ENCODE data around the gene CFAP20. TPM values are rescaled to one million over a fixed set of nuclear protein-coding genes. Genes with fewer than 3 reads are reported as not detected.

CFAP20 gene
- total and polyA plus RNA-seq, 2 experiments from 2014 or later = 61.1 to 81.7 TPM

GRCh38 chr16:58126451-58126961 lies 2.7 kb downstream of the CFAP20 start (continued):
- TF ChIP-seq, protein P1, sequence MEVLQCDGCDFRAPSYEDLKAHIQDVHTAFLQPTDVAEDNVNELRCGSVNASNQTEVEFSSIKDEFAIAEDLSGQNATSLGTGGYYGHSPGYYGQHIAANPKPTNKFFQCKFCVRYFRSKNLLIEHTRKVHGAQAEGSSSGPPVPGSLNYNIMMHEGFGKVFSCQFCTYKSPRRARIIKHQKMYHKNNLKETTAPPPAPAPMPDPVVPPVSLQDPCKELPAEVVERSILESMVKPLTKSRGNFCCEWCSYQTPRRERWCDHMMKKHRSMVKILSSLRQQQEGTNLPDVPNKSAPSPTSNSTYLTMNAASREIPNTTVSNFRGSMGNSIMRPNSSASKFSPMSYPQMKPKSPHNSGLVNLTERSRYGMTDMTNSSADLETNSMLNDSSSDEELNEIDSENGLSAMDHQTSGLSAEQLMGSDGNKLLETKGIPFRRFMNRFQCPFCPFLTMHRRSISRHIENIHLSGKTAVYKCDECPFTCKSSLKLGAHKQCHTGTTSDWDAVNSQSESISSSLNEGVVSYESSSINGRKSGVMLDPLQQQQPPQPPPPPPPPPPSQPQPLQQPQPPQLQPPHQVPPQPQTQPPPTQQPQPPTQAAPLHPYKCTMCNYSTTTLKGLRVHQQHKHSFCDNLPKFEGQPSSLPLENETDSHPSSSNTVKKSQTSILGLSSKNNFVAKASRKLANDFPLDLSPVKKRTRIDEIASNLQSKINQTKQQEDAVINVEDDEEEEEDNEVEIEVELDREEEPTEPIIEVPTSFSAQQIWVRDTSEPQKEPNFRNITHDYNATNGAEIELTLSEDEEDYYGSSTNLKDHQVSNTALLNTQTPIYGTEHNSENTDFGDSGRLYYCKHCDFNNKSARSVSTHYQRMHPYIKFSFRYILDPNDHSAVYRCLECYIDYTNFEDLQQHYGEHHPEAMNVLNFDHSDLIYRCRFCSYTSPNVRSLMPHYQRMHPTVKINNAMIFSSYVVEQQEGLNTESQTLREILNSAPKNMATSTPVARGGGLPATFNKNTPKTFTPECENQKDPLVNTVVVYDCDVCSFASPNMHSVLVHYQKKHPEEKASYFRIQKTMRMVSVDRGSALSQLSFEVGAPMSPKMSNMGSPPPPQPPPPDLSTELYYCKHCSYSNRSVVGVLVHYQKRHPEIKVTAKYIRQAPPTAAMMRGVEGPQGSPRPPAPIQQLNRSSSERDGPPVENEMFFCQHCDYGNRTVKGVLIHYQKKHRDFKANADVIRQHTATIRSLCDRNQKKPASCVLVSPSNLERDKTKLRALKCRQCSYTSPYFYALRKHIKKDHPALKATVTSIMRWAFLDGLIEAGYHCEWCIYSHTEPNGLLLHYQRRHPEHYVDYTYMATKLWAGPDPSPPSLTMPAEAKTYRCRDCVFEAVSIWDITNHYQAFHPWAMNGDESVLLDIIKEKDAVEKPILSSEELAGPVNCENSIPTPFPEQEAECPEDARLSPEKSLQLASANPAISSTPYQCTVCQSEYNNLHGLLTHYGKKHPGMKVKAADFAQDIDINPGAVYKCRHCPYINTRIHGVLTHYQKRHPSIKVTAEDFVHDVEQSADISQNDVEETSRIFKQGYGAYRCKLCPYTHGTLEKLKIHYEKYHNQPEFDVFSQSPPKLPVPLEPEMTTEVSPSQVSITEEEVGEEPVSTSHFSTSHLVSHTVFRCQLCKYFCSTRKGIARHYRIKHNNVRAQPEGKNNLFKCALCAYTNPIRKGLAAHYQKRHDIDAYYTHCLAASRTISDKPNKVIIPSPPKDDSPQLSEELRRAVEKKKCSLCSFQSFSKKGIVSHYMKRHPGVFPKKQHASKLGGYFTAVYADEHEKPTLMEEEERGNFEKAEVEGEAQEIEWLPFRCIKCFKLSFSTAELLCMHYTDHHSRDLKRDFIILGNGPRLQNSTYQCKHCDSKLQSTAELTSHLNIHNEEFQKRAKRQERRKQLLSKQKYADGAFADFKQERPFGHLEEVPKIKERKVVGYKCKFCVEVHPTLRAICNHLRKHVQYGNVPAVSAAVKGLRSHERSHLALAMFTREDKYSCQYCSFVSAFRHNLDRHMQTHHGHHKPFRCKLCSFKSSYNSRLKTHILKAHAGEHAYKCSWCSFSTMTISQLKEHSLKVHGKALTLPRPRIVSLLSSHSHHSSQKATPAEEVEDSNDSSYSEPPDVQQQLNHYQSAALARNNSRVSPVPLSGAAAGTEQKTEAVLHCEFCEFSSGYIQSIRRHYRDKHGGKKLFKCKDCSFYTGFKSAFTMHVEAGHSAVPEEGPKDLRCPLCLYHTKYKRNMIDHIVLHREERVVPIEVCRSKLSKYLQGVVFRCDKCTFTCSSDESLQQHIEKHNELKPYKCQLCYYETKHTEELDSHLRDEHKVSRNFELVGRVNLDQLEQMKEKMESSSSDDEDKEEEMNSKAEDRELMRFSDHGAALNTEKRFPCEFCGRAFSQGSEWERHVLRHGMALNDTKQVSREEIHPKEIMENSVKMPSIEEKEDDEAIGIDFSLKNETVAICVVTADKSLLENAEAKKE (CRISPR knock-in tag; IDR thresholded peaks at IDR 0.05) = no peak
- TF ChIP-seq CREB1 (CRISPR knock-in tag; IDR thresholded peaks at IDR 0.05; ENCODE audit: low read depth) (no peak), ZNF114 (CRISPR knock-in tag; IDR thresholded peaks at IDR 0.05) (no peak), ZNF331 (CRISPR knock-in tag; IDR thresholded peaks at IDR 0.05; ENCODE audit: low read depth) (no peak), JUNB (IDR thresholded peaks at IDR 0.05; ENCODE audit: unreplicated experiment) (no peak), EZH2phosphoT487 (IDR thresholded peaks at IDR 0.05; ENCODE audit: unreplicated experiment) (no peak)
- TF ChIP-seq, protein P2, sequence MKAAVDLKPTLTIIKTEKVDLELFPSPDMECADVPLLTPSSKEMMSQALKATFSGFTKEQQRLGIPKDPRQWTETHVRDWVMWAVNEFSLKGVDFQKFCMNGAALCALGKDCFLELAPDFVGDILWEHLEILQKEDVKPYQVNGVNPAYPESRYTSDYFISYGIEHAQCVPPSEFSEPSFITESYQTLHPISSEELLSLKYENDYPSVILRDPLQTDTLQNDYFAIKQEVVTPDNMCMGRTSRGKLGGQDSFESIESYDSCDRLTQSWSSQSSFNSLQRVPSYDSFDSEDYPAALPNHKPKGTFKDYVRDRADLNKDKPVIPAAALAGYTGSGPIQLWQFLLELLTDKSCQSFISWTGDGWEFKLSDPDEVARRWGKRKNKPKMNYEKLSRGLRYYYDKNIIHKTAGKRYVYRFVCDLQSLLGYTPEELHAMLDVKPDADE (IDR thresholded peaks at IDR 0.05) = no peak

GRCh38 chr16:58125781-58126335 lies 3.3 kb downstream of the CFAP20 start:
- no peak overlapping the region for H2AFZ ChIP-seq
- ATAC-seq = no peak
- no peaks in the 10 kb centered on the region for H3K36me3 ChIP-seq (ENCODE audit: insufficient read depth)
- H3K27me3 ChIP-seq (ENCODE audit: insufficient read depth) = no peaks in the 10 kb centered on the region
- H3F3A ChIP-seq (replicated peaks; ENCODE audit: low read depth) = peaks cover 3% of the 10 kb centered on the region; the same call in 1 of the 2 replicates
- peaks cover 4% of the 10 kb centered on the region; the same call in 2 of the 3 replicates for H3K36me3 Mint-ChIP-seq (ENCODE audit: low read depth)
- H3K4me1 Mint-ChIP-seq = peaks cover 34% of the 10 kb centered on the region
- peaks cover 26% of the 10 kb centered on the region for H3K4me1 ChIP-seq (ENCODE audit: insufficient read depth)
- no peak for DNase-seq (ENCODE audit: low spot score)
- H3K79me2 ChIP-seq (replicated peaks; ENCODE audit: insufficient read depth) = peaks cover 75% of the 10 kb centered on the region
- peaks cover 57% of the 10 kb centered on the region for H4K20me1 ChIP-seq (replicated peaks; ENCODE audit: insufficient read depth)
- no peak overlapping the region for H3K4me3 ChIP-seq
- H3K27me3 Mint-ChIP-seq (ENCODE audit: insufficient read depth, low read depth, poor library complexity) = peaks cover 5% of the 10 kb centered on the region
- no peaks in the 10 kb centered on the region for H3K9me2 ChIP-seq (ENCODE audit: insufficient read depth)
- H3K4me2 ChIP-seq = no peak overlapping the region
- H3K9me3 Mint-ChIP-seq = peaks cover 4% of the 10 kb centered on the region; the same call in 2 of the 3 replicates
- no peak overlapping the region for H3K4me3 Mint-ChIP-seq
- no peak overlapping the region for H3K27ac Mint-ChIP-seq
- H3K27ac ChIP-seq (ENCODE audit: low read depth) = no peak overlapping the region
- TF ChIP-seq EZH2phosphoT487 (IDR thresholded peaks at IDR 0.05; ENCODE audit: unreplicated experiment) = no peak
- TF ChIP-seq, protein P3, sequence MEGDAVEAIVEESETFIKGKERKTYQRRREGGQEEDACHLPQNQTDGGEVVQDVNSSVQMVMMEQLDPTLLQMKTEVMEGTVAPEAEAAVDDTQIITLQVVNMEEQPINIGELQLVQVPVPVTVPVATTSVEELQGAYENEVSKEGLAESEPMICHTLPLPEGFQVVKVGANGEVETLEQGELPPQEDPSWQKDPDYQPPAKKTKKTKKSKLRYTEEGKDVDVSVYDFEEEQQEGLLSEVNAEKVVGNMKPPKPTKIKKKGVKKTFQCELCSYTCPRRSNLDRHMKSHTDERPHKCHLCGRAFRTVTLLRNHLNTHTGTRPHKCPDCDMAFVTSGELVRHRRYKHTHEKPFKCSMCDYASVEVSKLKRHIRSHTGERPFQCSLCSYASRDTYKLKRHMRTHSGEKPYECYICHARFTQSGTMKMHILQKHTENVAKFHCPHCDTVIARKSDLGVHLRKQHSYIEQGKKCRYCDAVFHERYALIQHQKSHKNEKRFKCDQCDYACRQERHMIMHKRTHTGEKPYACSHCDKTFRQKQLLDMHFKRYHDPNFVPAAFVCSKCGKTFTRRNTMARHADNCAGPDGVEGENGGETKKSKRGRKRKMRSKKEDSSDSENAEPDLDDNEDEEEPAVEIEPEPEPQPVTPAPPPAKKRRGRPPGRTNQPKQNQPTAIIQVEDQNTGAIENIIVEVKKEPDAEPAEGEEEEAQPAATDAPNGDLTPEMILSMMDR (conservative IDR thresholded peaks at IDR 0.05; ENCODE audit: low read depth in 2 of 2) = no peak
- TF ChIP-seq, protein P2 (IDR thresholded peaks at IDR 0.05) = no peak
- TF ChIP-seq, protein P4, sequence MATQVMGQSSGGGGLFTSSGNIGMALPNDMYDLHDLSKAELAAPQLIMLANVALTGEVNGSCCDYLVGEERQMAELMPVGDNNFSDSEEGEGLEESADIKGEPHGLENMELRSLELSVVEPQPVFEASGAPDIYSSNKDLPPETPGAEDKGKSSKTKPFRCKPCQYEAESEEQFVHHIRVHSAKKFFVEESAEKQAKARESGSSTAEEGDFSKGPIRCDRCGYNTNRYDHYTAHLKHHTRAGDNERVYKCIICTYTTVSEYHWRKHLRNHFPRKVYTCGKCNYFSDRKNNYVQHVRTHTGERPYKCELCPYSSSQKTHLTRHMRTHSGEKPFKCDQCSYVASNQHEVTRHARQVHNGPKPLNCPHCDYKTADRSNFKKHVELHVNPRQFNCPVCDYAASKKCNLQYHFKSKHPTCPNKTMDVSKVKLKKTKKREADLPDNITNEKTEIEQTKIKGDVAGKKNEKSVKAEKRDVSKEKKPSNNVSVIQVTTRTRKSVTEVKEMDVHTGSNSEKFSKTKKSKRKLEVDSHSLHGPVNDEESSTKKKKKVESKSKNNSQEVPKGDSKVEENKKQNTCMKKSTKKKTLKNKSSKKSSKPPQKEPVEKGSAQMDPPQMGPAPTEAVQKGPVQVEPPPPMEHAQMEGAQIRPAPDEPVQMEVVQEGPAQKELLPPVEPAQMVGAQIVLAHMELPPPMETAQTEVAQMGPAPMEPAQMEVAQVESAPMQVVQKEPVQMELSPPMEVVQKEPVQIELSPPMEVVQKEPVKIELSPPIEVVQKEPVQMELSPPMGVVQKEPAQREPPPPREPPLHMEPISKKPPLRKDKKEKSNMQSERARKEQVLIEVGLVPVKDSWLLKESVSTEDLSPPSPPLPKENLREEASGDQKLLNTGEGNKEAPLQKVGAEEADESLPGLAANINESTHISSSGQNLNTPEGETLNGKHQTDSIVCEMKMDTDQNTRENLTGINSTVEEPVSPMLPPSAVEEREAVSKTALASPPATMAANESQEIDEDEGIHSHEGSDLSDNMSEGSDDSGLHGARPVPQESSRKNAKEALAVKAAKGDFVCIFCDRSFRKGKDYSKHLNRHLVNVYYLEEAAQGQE (IDR thresholded peaks at IDR 0.05; ENCODE audit: unreplicated experiment) = no peak
- no peak for TF ChIP-seq ZNF114 (CRISPR knock-in tag; IDR thresholded peaks at IDR 0.05)
- TF ChIP-seq CREB1 (CRISPR knock-in tag; IDR thresholded peaks at IDR 0.05; ENCODE audit: low read depth) = no peak

Data from GM23338 (cell line).